GM12878 (cell line): Measurements from ENCODE around the gene GRB10.
"Not testable (repeated sequence)": the region's sequence is repeated elsewhere in the genome, so short reads cannot be mapped to it uniquely, and the experiment has no call there.

ENCODE experiments used
- RAD21 ChIP-seq: IDR thresholded peaks from 2 replicates; pipeline ENCODE4 v1.6.1; 2011; ENCODE audit warnings: mild to moderate bottlenecking, low read depth, low read length, moderate library complexity; ENCODE audit not compliant: insufficient read depth
- TF ChIP-seq, protein P1 (sequence below), 3 experiments: IDR thresholded peaks in 2 of 3; conservative IDR thresholded peaks in 1 of 3; 2 replicates each; pipeline ENCODE4 v1.5.1; 2011; ENCODE audit warnings: low read depth in 3 of 3, low read length in 3 of 3, mild to moderate bottlenecking in 3 of 3, control low read depth in 2 of 3, moderate library complexity in 2 of 3, inconsistent platforms in 1 of 3, mixed read lengths in 1 of 3; ENCODE audit not compliant: control insufficient read depth in 2 of 3, insufficient read depth in 1 of 3; ENCODE audit errors: extremely low read depth in 1 of 3

GRCh38 chr7:50545613-50546012, 237.1 kb downstream of the GRB10 start:
- not testable (repeated sequence) for TF ChIP-seq RAD21
- TF ChIP-seq, protein P1, sequence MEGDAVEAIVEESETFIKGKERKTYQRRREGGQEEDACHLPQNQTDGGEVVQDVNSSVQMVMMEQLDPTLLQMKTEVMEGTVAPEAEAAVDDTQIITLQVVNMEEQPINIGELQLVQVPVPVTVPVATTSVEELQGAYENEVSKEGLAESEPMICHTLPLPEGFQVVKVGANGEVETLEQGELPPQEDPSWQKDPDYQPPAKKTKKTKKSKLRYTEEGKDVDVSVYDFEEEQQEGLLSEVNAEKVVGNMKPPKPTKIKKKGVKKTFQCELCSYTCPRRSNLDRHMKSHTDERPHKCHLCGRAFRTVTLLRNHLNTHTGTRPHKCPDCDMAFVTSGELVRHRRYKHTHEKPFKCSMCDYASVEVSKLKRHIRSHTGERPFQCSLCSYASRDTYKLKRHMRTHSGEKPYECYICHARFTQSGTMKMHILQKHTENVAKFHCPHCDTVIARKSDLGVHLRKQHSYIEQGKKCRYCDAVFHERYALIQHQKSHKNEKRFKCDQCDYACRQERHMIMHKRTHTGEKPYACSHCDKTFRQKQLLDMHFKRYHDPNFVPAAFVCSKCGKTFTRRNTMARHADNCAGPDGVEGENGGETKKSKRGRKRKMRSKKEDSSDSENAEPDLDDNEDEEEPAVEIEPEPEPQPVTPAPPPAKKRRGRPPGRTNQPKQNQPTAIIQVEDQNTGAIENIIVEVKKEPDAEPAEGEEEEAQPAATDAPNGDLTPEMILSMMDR (IDR thresholded peaks at IDR 0.05 in 2 of 3, conservative IDR thresholded peaks at IDR 0.05 in 1 of 3; ENCODE audit: control insufficient read depth in 2 of 3, extremely low read depth in 1 of 3, insufficient read depth in 1 of 3, low read depth in 3 of 3, low read length in 3 of 3), result not testable (repeated sequence)
